NCI-H2196 treated with DMSO at 0.1 percent for 48 hours (cell line): ENCODE measurements around the gene ZNF562.

Experiments
- DNase-seq: peaks from one replicate; lab custom pipeline; 2025; ENCODE audit not compliant: unreplicated experiment; lab: John Stamatoyannopoulos, UW

The ZNF562 gene

DNA sequence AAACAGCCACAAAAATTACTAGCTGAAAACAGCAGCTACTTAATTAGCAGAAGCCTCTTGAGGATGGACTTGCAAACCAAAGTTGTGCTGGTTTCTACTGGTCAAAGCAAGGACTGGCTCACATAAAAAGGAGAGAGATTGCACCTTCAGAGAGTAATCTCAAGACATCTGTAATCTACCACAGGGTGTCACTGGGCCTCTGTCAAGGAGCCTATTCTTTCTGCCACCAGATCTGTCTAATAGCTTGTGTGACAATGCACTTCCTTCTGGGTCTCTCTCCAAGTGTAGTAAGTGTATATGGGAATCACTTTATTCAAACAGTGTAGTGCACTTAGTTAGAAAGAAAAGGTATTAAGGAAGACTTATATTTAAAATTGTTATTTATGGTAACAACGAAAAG lies 29.4 kb downstream of the ZNF562 start:
- no peak for DNase-seq

DNA sequence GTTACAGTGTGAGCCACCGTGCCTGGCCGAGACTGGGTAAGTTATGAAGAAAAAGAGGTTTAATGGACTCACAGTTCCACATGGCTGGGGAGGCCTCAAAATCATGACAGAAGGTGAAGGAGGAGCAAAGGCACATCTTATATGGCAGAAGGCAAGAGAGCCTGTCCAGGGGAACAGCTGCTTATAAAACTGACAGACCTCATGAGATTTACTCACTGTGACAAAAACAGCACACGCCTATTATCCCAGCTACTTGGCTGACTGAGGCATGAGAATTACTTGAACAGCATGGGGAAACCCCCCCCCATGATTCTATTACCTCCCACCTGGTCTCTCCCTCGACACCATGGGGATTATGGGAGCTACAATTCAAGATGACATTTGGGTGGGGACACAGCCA lies 30.4 kb downstream of the ZNF562 start:
- DNase-seq = no peak

DNA sequence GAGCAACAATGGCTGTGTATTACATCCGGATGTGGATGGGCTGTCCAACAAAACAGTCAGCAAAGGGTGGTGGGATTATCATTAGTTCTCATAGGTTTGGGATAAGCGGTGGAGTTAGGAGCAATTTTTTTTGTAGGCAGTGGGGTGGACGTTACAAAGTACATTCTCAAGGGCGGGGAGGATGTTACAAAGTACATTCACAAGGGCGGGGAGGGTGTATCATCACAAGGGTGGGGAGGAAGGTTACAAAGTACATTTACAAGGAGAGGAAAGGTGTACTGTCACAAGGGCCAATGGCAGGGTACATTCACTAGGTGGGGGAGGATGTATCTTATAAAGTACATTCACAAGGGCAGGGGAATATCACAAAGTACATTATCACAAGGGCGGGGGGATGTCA lies 33.1 kb downstream of the ZNF562 start:
- no peak for DNase-seq

DNA sequence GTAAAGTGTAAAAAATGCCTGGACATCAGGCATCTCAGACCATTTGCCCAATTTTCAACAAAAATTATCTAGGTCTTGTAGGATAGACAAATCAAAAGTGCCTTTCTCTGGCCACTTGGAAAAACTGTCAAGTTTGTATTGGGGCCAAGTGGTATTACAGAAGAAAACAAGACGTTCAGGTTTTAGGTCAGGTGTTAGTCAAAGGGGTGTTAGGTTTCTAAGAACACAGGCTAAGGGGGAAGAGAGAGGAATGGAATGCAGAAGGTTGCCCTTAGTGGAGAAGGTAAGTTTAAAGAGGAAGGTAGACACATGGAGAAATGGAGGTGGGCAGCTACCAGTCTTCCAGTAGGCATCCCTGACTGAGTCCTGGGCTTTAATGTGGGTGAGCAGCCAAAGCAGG lies 33.9 kb downstream of the ZNF562 start:
- no peak for DNase-seq

DNA sequence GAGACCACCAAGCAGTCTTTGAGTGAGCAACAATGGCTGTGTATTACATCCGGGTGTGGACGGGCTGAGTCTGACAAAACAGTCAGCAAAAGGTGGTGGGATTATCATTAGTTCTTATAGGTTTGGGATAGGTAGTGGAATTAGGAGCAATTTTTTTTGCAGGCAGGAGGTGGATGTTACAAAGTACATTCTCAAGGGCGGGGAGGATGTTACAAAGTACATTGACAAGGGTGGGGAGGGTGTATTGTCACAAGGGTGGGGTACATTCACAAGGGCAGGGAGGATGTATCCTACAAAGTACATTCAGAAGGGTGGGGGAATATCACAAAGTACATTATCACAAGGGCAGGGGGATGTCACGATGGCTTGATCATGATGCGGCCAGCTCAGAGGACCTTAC lies 38.9 kb downstream of the ZNF562 start:
- no peak for DNase-seq

DNA sequence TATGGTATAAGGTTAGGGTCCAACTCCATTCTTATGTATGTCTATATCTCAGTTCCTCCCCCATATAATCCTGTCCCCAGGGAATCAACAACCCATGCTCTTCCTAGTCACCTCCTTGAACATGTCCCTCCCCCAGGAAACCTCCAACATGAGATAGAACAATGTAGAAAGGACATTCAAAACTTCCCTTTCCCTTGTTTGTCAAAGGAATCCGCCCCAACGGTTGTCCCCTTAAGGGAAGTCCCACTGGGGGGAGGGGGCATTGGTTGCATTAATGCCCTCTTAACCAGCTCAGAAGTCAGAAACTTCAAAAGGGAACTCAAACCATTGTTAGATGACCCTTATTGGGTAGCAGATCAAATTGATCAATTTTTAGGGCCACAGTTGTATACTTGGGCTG lies 47.0 kb downstream of the ZNF562 start:
- DNase-seq = no peak

DNA sequence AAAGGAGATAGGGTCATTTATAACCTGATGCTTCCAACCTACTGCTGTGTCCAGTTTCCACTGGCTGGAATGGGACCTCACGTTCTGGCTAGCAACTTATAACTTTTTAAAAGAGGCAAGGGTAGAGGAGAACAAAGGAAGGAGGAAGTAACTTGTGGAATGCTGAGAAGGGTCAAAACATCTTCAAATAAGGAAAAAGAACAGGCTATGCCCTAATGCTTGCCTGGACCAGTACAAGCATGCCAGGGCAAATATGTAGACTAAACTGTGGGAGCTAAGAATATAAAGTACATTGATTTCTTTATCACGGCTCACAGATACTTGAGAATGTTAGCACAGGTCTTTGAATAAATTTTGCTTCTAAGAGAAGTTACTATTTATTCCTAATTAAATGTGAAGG lies 52.4 kb downstream of the ZNF562 start:
- DNase-seq = no peak

DNA sequence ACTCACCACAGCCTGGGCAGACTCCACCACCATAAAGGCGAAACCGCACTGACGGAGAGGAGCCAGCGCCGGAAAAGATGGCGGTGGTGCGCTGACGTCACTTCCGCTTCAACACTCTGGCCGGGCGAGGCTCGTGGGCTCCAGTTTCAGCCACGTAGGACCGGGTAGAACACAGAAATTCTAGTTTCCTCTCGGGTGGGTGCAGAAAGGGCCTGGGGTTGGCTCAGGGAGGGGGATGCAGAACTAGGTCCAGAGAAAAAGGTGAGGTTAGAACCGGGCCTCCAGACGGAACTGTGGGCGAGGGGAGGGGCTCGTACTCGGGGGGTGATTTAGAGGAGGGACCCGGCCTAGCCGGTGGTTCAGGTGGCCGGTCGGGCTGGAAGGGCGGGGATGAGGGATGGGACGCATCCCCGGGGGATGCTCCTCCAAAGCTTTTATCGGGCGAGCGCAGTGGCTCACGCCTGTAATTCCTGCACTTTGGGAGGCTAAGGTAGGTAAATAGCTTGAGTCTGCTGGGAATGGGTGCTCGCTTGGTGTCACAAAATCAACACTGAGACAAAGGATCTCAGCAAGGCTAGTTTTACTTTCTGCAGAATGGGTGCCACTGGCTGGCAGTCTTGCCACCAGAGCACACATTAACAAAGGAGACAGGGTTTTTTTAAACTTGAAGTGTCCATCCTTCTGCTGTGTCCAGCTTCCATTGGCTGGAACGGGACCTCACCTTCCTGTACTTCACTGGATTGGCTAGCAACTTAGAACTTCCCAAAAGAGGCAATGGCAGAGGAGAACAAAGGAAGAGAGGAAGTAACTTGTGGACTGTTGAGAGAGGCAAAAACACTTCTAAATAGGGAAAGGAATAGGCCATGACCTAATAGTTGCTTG lies 53.5 kb downstream of the ZNF562 start, which contains the start of gene ZNF561:
TSS of gene ZNF561 (minus strand) at position 77 of the 882 bp plus-strand sequence. CDS start 1,776 bp downstream, outside the sequence.
- DNase-seq = peak; percentile 58

DNA sequence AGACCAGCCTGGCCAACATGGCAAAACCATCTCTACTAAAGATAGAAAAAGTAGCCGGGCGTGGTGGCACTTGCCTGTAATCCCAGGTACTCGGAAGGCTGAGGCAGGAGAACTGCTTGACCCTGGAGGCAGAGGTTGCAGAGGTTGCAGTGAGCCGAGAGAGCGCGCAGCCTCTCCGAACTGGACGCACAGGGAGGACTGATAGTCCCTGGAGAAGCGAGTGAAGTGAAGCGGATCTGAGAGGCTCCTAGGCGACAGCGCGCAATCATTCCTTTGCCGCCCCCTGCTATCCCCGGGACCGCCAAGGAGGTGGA lies 54.1 kb downstream of the ZNF562 start:
- DNase-seq = no peak

DNA sequence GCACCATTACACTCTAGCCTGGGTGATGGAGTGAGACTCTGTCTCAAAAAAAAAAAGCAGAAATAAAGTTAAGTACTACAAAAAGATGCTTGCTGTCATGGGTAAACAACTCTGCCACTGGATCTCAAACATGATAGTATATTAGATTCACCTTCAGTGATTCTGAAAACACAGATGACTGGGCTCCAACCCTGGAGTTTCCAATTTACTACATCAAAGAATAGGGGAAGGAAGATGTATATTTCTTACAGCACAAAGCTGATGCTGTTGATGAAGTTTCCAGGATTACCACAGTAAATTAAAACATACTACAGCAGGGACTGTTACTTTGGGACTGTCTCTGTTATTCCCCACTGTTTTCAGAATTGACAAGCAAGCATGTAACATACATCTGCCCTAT lies 59.1 kb downstream of the ZNF562 start:
- DNase-seq = no peak

DNA sequence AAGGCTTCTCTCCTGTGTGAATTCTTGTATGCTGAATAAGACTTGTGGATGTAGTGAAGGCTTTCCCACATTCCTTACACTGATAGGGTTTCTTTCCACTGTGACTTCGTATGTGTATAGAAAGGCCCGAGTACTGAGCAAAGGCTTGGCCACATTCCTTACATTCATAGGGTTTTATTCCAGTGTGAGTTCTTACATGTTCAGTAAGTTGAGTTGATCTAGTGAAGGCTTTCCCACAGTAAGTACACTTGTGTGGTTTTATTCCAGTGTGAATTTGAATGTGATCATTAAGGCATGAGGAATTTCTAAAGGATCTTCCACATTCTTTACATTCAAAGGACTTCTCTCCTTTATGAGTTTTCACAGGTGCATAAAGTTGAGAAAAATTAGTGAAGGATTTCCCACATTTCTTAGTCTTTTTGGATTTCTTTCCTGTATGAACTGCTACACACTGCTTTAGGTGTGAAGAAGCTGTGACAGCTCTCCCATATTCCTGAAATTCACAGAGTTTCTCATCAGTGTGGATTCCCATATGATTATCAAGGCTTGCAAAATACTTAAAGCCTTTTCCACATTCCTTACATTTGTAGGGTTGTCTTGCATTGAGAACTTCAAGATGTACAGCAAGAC lies 64.3 kb downstream of the ZNF562 start:
- DNase-seq = no peak

DNA sequence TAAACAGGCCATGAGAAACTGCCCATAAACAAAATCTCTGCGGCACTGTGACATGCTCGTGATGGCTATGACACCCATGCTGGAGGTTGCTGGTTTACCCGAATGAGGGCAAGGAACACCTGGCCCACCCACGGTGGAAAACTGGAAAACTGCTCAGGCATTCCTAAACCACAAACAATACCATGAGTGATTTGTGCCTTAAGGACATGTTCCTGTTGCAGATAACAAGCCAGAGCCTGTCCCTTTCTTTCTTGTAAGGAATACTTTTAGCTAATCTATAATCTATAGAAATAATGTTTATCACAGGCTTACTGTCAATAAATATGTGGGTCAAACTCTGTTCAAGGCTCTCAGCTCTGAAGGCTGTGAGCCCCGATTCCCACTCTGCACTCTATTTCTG lies 66.0 kb downstream of the ZNF562 start:
- no peak for DNase-seq

DNA sequence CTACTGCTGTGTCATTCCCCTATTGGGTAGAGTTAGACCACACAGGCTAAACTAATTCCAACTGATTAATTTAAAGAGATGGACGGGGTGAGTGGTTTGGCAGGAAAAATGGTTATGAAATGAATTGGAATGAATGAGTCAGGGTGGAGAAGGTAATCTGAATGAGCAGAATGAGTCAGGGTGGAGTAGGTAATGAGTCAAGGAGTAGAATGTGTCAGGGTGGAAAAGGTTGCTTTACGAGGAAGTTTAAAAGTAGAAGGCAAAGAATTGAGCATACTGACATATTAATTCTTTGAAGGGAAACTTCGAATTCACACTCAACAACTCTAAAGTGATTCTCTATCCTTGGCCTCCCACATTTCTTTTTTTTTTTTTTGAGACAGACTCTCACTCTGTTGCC lies 77.9 kb downstream of the ZNF562 start:
- DNase-seq = no peak
